ENCODE data around the gene LGALS14.

Gene LGALS14

DNA sequence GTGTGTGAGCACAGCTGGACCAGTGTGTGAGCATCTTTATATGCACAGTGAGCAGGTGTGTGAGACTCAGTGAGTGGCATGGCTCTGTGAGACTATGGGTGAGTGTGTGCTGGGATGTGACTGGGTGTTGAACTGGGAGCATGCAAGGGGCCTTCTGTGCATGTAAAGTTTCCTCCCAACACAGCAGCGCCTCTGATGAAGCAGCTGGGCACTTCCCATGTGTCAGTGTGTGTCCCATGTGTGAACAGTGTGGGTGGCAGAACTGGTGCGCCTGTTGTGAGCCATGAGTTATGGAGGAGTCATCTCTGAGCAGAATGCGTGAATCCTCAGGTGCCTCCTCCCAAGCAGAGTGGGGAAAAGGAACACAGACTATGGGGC lies 24.5 kb upstream of the LGALS14 start:
- H2AFZ ChIP-seq (ENCODE audit: low read depth): peak overlapping the region; percentile 54; the same call in 1 of the 2 replicates
- peak overlapping the region; percentile 81 for H3K4me2 ChIP-seq
- H3K36me3 ChIP-seq (ENCODE audit: insufficient read depth): no peaks in the 10 kb centered on the region; the same call in 1 of the 2 replicates
- TF ChIP-seq, protein P1, sequence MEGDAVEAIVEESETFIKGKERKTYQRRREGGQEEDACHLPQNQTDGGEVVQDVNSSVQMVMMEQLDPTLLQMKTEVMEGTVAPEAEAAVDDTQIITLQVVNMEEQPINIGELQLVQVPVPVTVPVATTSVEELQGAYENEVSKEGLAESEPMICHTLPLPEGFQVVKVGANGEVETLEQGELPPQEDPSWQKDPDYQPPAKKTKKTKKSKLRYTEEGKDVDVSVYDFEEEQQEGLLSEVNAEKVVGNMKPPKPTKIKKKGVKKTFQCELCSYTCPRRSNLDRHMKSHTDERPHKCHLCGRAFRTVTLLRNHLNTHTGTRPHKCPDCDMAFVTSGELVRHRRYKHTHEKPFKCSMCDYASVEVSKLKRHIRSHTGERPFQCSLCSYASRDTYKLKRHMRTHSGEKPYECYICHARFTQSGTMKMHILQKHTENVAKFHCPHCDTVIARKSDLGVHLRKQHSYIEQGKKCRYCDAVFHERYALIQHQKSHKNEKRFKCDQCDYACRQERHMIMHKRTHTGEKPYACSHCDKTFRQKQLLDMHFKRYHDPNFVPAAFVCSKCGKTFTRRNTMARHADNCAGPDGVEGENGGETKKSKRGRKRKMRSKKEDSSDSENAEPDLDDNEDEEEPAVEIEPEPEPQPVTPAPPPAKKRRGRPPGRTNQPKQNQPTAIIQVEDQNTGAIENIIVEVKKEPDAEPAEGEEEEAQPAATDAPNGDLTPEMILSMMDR (conservative IDR thresholded peaks at IDR 0.05; ENCODE audit: low read depth, low read length): no peak
- H3K9ac ChIP-seq: peak overlapping the region; percentile 53; the same call in 1 of the 2 replicates
- H3K79me2 ChIP-seq (ENCODE audit: insufficient read depth, low read depth): peaks cover 13% of the 10 kb centered on the region; the same call in 1 of the 2 replicates
- no peaks in the 10 kb centered on the region for H4K20me1 ChIP-seq (ENCODE audit: insufficient read depth)
- peaks cover 73% of the 10 kb centered on the region for H3K4me1 ChIP-seq (ENCODE audit: low read depth, poor library complexity, severe bottlenecking)
- no peaks in the 10 kb centered on the region for H3K27me3 ChIP-seq (ENCODE audit: insufficient read depth, low read depth)
- H3K27ac ChIP-seq: peak overlapping the region; percentile 68
- peak overlapping the region; percentile 72 for H3K4me3 ChIP-seq (IDR thresholded peaks at IDR 0.05; ENCODE audit: insufficient read depth, low read depth, low read length)

DNA sequence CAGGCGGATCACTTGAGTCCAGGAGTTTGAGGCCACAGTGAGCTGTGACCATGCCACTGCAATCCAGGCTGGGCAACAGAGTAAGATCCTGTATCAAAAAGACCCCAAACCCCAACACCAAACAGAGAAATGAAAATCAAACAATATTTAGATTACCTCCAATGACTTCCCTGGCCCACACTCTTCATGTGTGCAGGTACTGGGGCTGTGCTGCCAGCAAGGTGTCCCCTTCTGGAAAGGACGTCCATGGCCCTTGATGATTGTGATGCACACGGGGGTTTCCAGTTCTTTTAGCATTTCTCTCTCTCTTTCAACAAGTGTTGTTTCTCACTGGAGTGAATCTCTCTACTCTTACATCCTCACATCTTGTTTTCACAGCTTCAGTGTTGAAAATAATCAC lies 23.7 kb upstream of the LGALS14 start:
- Histone ChIP-seq H3K36me3 (ENCODE audit: insufficient read depth) (no peaks in the 10 kb centered on the region; the same call in 1 of the 2 replicates), H2AFZ (ENCODE audit: low read depth) (0 out of 2 replicates have a peak overlapping the region, but pooled peaks have one; percentile 54), H3K9ac (peak overlapping the region; percentile 53; the same call in 1 of the 2 replicates), H4K20me1 (ENCODE audit: insufficient read depth) (no peaks in the 10 kb centered on the region), H3K4me1 (ENCODE audit: low read depth, poor library complexity, severe bottlenecking) (peaks cover 65% of the 10 kb centered on the region), H3K4me3 (IDR thresholded peaks at IDR 0.05; ENCODE audit: insufficient read depth, low read depth, low read length) (peak overlapping the region; percentile 18), H3K27me3 (ENCODE audit: insufficient read depth, low read depth) (no peaks in the 10 kb centered on the region), H3K27ac (peak overlapping the region; percentile 68), H3K79me2 (ENCODE audit: insufficient read depth, low read depth) (peaks cover 13% of the 10 kb centered on the region; the same call in 1 of the 2 replicates), H3K4me2 (peak overlapping the region; percentile 81)
- TF ChIP-seq, protein P1 (conservative IDR thresholded peaks at IDR 0.05; ENCODE audit: low read depth, low read length): no peak

DNA sequence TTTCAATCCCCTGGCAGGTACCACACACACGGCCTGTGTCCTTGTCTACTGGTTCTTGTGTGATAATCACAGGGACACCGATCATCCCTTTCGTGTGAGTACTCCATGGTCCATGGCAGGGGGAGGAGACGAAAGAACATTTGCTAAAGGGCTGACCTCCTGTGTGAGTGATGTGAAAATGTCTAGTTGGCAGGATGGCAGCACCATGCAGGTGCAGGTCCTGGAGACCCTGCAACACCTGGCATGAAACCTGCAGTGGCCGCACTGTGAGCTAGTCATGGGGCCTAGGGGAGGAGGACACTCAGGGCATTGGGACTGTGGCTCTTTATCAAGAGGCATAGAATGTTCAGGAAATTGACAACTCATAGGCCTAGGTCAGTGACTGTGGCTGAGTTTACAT lies 22.9 kb upstream of the LGALS14 start:
- Histone ChIP-seq H3K36me3 (ENCODE audit: insufficient read depth) (no peaks in the 10 kb centered on the region; the same call in 1 of the 2 replicates), H3K4me2 (peak overlapping the region; percentile 81), H3K27ac (peak overlapping the region; percentile 68), H4K20me1 (ENCODE audit: insufficient read depth) (no peaks in the 10 kb centered on the region), H3K27me3 (ENCODE audit: insufficient read depth, low read depth) (no peaks in the 10 kb centered on the region), H3K4me1 (ENCODE audit: low read depth, poor library complexity, severe bottlenecking) (peaks cover 56% of the 10 kb centered on the region), H3K79me2 (ENCODE audit: insufficient read depth, low read depth) (peaks cover 13% of the 10 kb centered on the region; the same call in 1 of the 2 replicates), H3K9ac (no peak overlapping the region; the same call in 1 of the 2 replicates), H2AFZ (ENCODE audit: low read depth) (no peak overlapping the region), H3K4me3 (IDR thresholded peaks at IDR 0.05; ENCODE audit: insufficient read depth, low read depth, low read length) (no peak overlapping the region)
- TF ChIP-seq, protein P1 (conservative IDR thresholded peaks at IDR 0.05; ENCODE audit: low read depth, low read length): no peak

DNA sequence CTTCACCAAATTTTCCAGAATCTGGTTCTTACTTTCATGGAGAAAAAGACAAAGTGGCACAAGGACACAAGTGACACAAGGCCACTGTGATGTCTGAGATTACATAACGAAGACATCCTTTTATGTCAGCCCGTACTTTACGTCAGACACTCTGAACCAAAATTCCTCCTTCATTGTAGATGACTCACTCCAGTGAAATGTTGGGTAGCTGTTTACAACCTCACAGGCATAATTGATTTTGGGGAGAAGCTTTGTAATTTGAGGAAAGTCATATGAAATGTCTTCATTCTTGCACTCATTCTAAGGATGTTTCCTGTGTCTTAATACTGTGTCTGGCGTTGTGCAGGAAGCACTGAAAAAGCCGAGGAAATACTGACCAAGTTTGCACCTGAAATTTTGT lies 20.0 kb upstream of the LGALS14 start:
- TF ChIP-seq, protein P1 (conservative IDR thresholded peaks at IDR 0.05; ENCODE audit: low read depth, low read length): no peak
- H2AFZ ChIP-seq (ENCODE audit: low read depth): no peak overlapping the region

More for the DNA sequence above, 20.0 kb upstream of the LGALS14 start:
- Histone ChIP-seq H3K4me3 (IDR thresholded peaks at IDR 0.05; ENCODE audit: insufficient read depth, low read depth, low read length) (no peak overlapping the region), H3K9ac (no peak overlapping the region), H3K4me2 (no peak overlapping the region), H3K27ac (no peak overlapping the region), H3K4me1 (ENCODE audit: low read depth, poor library complexity, severe bottlenecking) (peaks cover 31% of the 10 kb centered on the region), H3K79me2 (ENCODE audit: insufficient read depth, low read depth) (peaks cover 13% of the 10 kb centered on the region; the same call in 1 of the 2 replicates), H4K20me1 (ENCODE audit: insufficient read depth) (no peaks in the 10 kb centered on the region), H3K27me3 (ENCODE audit: insufficient read depth, low read depth) (no peaks in the 10 kb centered on the region), H3K36me3 (ENCODE audit: insufficient read depth) (no peaks in the 10 kb centered on the region; the same call in 1 of the 2 replicates)
